NCI-H82 treated with DMSO at 0.1 percent for 48 hours (cell line): Measurements from ENCODE around the gene EWSR1.
A peak's percentile ranks its signal among the peaks of the same experiment; 100 is the strongest.
"Not testable (repeated sequence)": the region's sequence is repeated elsewhere in the genome, so short reads cannot be mapped to it uniquely, and the experiment has no call there.

ENCODE experiments used
- DNase-seq: peaks from one replicate; lab custom pipeline; 2025; ENCODE audit not compliant: unreplicated experiment; lab: John Stamatoyannopoulos, UW

The EWSR1 gene

GRCh38 chr22:29247891-29248290 lies 20.2 kb upstream of the EWSR1 start:
- not testable (repeated sequence) for DNase-seq

DNA sequence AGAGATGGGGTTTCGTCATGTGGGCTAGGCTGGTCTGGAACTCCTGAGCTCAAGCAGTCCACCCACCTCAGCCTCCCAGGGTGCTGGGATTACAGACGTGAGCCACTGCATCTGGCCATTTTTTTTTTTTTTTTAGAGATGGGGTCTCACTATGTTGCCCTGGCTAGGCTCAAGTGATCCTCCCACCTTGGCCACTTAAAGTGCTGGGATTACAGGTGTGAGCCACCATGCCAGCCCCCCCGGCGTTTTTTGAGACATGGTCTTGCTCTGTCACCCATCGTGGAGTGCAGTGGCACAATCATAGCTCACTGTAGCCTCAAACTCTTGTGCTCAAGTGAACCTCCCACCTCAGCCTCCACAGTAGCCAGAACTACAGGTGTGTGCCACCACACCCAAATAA lies 16.8 kb upstream of the EWSR1 start:
- DNase-seq: no peak

DNA sequence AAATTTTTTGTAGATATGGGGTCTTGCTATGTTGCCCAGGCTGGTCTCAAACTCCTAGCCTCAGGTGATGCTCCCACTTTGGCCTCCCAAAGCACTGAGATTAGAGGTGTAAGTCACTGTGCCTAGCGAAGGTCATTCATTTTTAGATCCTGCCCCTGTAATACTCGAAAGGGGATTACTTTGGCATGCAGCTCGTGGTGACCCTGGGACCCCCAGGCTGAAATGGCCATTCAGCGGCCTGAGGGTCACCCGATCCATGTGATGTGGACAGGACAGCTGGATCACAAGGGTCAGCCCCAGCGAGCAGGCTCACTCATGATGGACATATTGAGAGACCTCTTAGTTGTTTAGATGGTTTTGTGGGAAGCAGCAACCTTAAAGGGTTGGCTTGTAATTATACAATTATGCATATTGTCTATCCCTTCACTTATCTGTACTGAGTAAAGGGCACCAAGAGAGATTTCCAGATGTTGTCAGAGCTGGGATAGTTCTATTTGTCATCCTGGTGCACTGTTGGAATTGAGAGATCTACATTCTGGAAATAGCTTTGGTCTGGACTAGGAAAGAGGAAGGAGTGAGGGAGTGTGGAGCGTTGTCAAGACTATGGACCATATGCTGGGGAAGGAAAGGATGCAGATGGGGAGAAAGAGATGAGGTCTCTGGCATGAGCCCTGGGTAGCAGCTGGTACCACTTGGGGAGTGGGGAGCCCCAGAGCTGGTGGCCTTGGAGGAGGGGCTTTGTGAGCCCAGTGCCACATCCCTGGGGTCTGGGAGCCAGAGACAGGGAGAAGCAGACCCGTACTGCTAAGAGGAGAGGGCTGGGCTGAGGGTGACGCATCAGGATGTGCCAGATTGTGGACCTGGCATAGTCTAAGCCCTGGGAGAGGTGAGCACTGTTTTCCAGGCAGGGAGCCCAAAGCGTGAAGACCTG lies 15.8 kb upstream of the EWSR1 start:
- DNase-seq: no peak

DNA sequence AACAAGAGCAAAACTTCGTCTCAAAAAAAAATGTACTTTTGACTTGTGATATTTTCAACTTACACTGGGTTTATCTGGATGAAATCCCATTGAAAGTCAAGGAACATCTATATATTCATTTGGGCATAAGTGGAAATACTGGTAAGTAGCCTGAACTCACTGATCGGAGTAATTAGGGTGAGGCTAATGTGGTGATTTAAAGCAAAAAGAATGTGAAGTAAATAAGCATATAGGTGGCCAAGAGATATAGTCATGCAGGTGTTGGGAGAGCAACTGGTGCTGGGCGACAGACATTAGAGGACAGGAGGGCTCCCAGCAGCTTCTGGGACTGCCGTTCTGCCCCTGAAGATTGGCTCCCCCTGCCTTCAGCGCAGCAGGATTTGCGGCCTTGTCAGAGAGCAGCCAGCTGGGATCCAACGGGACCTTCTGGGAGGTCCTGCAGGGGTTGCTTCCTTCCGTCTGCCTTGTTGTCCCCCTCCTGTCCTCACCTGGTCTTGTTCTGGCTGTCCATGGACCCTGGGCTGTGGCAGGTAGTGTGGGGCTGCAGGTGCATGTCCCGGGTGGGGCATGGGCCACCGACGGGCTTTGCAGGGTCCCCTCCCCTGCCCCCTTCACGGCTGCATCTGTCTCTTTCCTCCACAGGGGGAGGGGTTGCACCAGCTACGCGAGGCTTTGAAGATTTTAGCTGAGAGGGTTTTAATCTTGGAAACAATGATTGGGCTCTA lies 14.3 kb upstream of the EWSR1 start:
- no peak for DNase-seq

- DNase-seq: no peak
These were observed 13.8 kb upstream of the EWSR1 start for GRCh38 chr22:29254286-29254660.

GRCh38 chr22:29255064-29255621 lies 12.9 kb upstream of the EWSR1 start:
- DNase-seq: no peak

- no peak for DNase-seq
These were observed 11.3 kb upstream of the EWSR1 start for GRCh38 chr22:29256606-29257325.

GRCh38 chr22:29257751-29258181 lies 10.3 kb upstream of the EWSR1 start:
- DNase-seq: no peak

GRCh38 chr22:29258407-29259252 lies 9.4 kb upstream of the EWSR1 start:
- no peak for DNase-seq

DNA sequence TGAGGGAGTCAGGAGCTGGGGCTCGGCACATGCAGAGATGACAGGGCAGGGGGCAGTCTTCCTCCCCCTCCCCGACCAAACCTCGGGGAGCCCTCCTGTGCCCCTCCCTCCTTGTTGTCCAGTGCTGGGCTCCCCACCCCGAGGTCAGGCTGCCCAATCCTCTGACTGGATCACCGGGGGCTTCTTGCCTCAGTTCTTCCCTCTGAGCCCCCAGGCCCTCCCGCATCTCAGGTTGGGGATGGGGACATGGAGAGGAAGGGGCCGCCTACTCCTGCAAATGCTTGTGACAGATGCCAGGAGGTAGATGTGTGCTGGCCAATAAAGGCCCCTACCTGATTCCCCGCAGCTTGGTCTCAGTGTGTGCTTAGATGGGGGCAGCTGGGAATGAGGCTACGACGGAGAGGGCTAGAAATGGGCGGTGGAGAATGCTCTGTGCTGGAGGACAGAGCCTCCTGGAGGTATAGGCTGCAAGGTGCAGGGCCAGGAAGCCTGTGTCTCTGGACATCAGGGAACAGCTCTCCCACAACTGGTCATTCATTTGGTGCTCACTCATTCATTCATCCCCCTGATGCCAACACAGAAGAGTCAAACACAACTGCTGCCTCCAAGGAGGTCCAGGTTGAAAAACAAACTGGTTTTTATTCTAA lies 8.7 kb upstream of the EWSR1 start:
- DNase-seq: no peak

DNA sequence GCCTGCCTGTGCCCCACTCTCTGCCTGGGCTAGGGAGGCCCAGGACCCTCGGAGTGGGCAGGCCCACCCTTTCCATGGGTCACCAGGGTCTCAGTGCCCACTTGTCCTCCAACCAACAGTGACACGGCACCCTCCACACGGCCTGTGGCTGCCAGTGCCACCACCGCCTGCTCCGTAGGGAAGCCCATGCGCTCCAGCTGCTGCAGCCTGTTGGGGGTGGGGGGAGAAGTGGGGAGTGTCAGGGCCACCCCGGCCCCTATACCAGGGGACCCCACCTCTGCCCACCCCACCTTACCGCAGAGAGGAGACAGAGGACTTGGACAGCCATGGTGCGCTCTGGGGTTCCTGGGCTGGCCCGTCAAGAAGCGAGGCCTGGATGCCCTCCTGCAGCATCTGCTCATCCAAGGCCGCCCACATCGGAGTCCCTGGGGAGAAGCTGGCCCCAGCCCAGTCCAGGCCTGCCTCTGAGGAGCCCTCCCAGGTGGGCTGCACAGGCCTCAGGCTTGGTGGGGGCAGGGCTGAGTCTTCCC lies 8.0 kb upstream of the EWSR1 start:
- DNase-seq: no peak

GRCh38 chr22:29260601-29261315 lies 7.3 kb upstream of the EWSR1 start:
- DNase-seq: no peak

DNA sequence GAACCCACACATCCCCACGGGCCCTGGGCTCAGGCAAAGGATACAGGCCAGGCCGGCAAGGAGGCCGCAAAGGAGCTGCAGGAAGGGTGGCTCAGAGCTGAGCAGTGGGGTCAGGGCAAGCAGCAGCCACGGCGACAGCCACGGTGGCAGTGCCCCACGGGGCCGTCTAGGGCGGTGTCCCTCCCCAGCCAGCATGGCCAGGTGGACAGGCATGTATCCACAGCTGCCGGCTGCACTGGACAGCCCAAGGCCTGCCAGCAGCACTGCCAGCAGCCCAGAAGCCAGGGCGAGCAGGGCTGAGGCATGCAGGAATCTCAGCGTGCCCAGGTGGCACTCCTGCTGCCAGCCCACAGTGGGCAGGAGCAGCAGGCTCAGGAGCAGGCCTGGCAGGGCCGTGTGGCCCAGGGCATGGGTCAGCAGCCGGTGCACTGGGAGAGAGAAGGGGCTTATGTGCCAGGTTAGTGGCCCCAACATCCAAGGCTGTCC lies 4.2 kb upstream of the EWSR1 start:
- no peak for DNase-seq

DNA sequence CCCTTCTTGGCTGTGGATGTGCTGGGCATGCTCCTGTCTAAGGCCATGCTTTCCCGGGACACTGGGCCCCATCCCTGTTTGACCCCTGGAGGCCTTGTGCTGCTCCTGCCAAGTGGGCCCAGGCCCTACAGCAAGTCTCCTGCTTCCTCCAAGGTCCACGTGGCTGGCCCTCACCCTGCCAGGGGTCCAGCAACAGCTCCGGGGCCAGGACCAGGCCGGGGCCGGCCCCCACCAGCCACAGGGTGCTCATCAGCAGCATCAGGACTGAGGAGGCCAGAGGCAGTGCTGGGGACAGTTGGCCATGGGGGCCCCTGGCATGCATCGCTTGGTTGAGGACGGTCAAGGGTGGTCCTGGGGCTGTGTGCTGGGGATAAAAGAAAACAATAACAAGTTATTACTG lies 2.8 kb upstream of the EWSR1 start:
- DNase-seq: no peak

DNA sequence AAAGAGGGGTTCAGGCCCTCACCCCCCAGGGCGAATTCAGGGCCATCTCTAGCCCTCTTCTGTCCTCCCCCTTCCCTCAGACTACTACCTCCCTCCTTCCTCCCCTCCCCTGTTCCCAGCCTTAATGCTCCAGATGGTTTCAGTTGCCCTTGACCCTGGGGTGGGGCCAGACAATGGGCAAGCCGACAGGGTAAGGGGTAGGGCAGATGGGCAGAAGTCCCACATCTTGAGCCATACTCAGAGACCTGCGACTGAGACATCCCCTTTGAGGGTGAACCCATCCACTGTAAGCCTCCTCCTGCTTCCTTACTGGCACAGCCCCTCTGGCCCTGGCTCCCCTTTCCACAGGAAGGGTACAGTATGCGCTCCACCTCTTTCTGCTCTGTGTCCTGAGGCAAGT lies 2.1 kb upstream of the EWSR1 start:
- no peak for DNase-seq

DNA sequence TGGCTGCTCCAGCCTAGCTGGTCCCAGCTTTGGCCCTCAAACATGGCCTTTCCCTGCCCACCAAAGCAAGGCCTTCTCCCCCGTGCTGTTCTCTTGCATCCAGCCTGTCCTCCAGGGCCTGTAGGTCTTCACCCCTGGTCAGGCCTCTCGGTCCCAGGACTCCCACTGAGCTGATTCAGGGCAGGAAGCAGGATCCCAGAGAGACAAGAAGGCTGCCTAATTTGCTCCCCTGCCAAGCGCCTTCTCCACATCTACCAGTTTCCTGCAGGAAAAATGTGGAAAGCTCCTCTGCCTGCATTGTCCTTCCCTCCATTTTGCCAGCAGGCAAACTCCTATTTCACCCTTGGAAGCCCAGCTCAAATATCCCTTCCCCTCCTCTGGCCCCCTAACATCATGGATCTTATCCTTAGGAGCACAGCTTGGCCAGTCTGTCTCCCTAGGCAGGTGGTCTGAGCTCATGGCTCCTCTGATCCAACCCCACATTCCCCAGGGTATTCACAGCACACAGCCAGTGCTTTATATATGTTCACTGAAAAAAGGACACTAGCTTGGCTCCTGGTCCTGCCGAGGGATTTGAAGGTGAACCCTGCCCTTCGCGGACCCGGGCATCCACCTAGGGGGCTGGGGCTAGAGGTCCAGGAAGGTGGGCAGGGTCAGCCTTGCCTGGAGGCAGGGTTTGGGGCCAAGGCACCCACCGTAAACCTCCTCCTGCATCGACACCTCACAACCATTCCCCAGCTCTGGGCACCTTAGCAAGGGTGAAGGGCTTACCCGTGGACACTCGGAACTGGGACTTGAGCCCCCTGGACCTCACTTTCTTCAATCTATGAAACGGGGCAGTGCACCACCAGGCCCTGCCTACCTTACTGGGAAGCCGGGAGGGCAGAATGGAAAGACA lies 1.3 kb upstream of the EWSR1 start:
- peak; percentile 3 for DNase-seq

DNA sequence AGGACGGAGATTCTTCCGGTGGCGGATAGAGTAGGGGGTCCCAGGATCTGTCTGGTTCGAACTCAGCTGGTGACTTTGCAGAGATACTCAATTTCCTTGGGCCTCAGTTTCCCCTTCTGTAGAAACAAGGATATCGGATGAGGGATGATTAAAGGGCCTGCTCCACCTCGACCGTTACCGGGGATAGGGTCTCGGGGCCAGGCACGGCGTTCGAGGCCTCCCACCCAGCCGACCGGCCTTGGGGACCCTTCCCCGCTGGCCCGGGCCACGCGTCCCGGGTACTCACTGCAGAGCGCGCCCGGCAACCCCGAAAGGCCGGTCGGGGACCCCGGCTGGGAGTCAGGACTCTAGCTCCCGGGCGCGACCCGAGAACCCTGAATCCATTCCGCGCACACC lies 608 bp upstream of the EWSR1 start:
- no peak for DNase-seq
